Thyroid gland (tissue), 4 donors: ENCODE results near the gene CBLB. TPM values are rescaled to one million over a fixed set of nuclear protein-coding genes. Genes with fewer than 3 reads are reported as not detected.

Source experiments
- DNase-seq, 2 donors: peaks; one replicate each; pipeline ENCODE4 v3.0.0-alpha.2; 2019
- H3K27ac ChIP-seq, 3 donors: fragments of 200-600 bp; sonication (generic); 1 replicate in 2 of 3; 2 replicates in 1 of 3; pipeline ENCODE4 v1.5.1; 2016 to 2019; ENCODE audit warnings: mild to moderate bottlenecking in 1 of 3, moderate library complexity in 1 of 3
- H3K27me3 ChIP-seq: fragments of 200-600 bp; sonication (generic); one replicate; pipeline ENCODE4 v1.5.1; 2019
- H3K36me3 ChIP-seq, 2 donors: fragments of 200-600 bp; sonication (generic); one replicate each; pipeline ENCODE4 v1.5.1; 2016 to 2019
- H3K4me1 ChIP-seq, 2 donors: fragments of 200-600 bp; sonication (generic); one replicate each; pipeline ENCODE4 v1.5.1; 2017 to 2019
- H3K4me3 ChIP-seq, 3 donors: fragments of 200-600 bp; sonication (generic); replicated peaks in 1 of 3; 1 replicate in 2 of 3; 2 replicates in 1 of 3; pipeline ENCODE4 v1.5.1; 2016; ENCODE audit warnings: mild to moderate bottlenecking in 1 of 3
- H3K9me3 ChIP-seq: fragments of 200-600 bp; sonication (generic); one replicate; pipeline ENCODE4 v1.5.1; 2017
- CTCF ChIP-seq, 6 experiments: fragments of 200-600 bp in 3 of 6; fragments of 450-650 bp in 3 of 6; sonication (generic) in 3 of 6; IDR thresholded peaks; one replicate each; pipeline ENCODE4 v1.5.1; 2016 to 2019; ENCODE audit warnings: antibody characterized with exemption in 6 of 6, mild to moderate bottlenecking in 2 of 6, inconsistent platforms in 1 of 6, moderate library complexity in 1 of 6
- POLR2A ChIP-seq, 2 donors: fragments of 450-650 bp; IDR thresholded peaks; one replicate each; pipeline ENCODE4 v1.6.1; 2017; ENCODE audit warnings: antibody characterized with exemption in 2 of 2, mild to moderate bottlenecking in 2 of 2, moderate library complexity in 1 of 2
- WGBS, 2 donors: methylation state at CpG; one replicate each; pipeline ENCODE4 v1.1.5; 2017; 5-methylcytosine and 5-hydroxymethylcytosine counted together
- intact Hi-C: fragments of 100-400 bp; cut with DNase I; formaldehyde crosslinking; loops from one replicate; pipeline ENCODE4 v1.15.1; 2023
- total RNA-seq, 4 donors: library from RNA; depleted of rRNA; stranded (reverse); fragments of >200 nt; gene quantifications; one replicate each; pipeline ENCODE4 v1.2.3, GENCODE V29; 2016

Gene CBLB
- total RNA-seq, 4 donors from 2014 or later, result 61.8 to 119 (median 83.4) TPM

- Histone ChIP-seq H3K9me3 (no peaks in the 10 kb centered on the region), H3K36me3 (no peaks in the 10 kb centered on the region), H3K27me3 (no peaks in the 10 kb centered on the region), H3K27ac (no peak overlapping the region), H3K4me1 (peaks cover 12 to 16% of the 10 kb centered on the region in 2 donors), H3K4me3 (no peak overlapping the region)
- DNase-seq, result no peak
- intact Hi-C loops, result no loop called here
- TF ChIP-seq CTCF (IDR thresholded peaks at IDR 0.05) (no peak), POLR2A (IDR thresholded peaks at IDR 0.05) (no peak)
Observed at GRCh38 chr3:105911496-105911895, 42.7 kb upstream of the CBLB start.

GRCh38 chr3:105907777-105908176 lies 39.0 kb upstream of the CBLB start:
- intact Hi-C loops, result no loop called here
- no peaks in the 10 kb centered on the region for H3K27me3 ChIP-seq
- WGBS, 2 donors, result 25 to 27% methylated on average over 3 of the region's 3 CpGs
- H3K4me3 ChIP-seq, result no peak overlapping the region
- TF ChIP-seq CTCF (IDR thresholded peaks at IDR 0.05) (no peak), POLR2A (IDR thresholded peaks at IDR 0.05) (no peak)
- H3K9me3 ChIP-seq, result no peaks in the 10 kb centered on the region
- H3K36me3 ChIP-seq, result no peaks in the 10 kb centered on the region
- peaks cover 28 to 39% of the 10 kb centered on the region in 2 donors for H3K4me1 ChIP-seq
- peak overlapping the region; percentile 71 to 85 (median 82) for H3K27ac ChIP-seq
- peak in 1 of 2 donors; percentile 39 for DNase-seq

GRCh38 chr3:105906836-105907235 lies 38.0 kb upstream of the CBLB start:
- intact Hi-C loops, result no loop called here
- peak; percentile 21 to 39 for DNase-seq

GRCh38 chr3:105906345-105906744 lies 37.5 kb upstream of the CBLB start:
- peaks cover 28 to 39% of the 10 kb centered on the region in 2 donors for H3K4me1 ChIP-seq
- H3K4me3 ChIP-seq, result no peak overlapping the region
- H3K27ac ChIP-seq, result peak overlapping the region; percentile 71 to 85 (median 82)
- TF ChIP-seq POLR2A (IDR thresholded peaks at IDR 0.05), result no peak
- TF ChIP-seq CTCF (IDR thresholded peaks at IDR 0.05), result no peak
- no peaks in the 10 kb centered on the region for H3K36me3 ChIP-seq
- intact Hi-C loops, result no loop called here
- no peaks in the 10 kb centered on the region for H3K9me3 ChIP-seq
- DNase-seq, result no peak
- 80 to 88% methylated on average over 1 of the region's 1 CpG for WGBS, 2 donors
- no peaks in the 10 kb centered on the region for H3K27me3 ChIP-seq

More at GRCh38 chr3:105906836-105907235, 38.0 kb upstream of the CBLB start:
- H3K4me3 ChIP-seq, result no peak overlapping the region
- WGBS, 2 donors, result 33 to 41% methylated on average over 4 of the region's 4 CpGs
- peak overlapping the region; percentile 71 to 85 (median 82) for H3K27ac ChIP-seq
- H3K9me3 ChIP-seq, result no peaks in the 10 kb centered on the region
- no peak for TF ChIP-seq POLR2A (IDR thresholded peaks at IDR 0.05)
- no peak for TF ChIP-seq CTCF (IDR thresholded peaks at IDR 0.05)
- H3K4me1 ChIP-seq, result peaks cover 28 to 39% of the 10 kb centered on the region in 2 donors
- H3K36me3 ChIP-seq, result no peaks in the 10 kb centered on the region
- no peaks in the 10 kb centered on the region for H3K27me3 ChIP-seq

GRCh38 chr3:105905328-105905727 lies 36.5 kb upstream of the CBLB start:
- no peak for TF ChIP-seq CTCF (IDR thresholded peaks at IDR 0.05)
- no peak for TF ChIP-seq POLR2A (IDR thresholded peaks at IDR 0.05)
- Histone ChIP-seq H3K36me3 (no peaks in the 10 kb centered on the region), H3K27me3 (no peaks in the 10 kb centered on the region), H3K9me3 (no peaks in the 10 kb centered on the region), H3K4me1 (peaks cover 28 to 39% of the 10 kb centered on the region in 2 donors), H3K27ac (peak overlapping the region in 2 of 3 donors; percentile 58 to 85), H3K4me3 (no peak overlapping the region)
- intact Hi-C loops, result no loop called here
- 66 to 78% methylated on average over 1 of the region's 1 CpG for WGBS, 2 donors
- DNase-seq, result no peak
